H9 (cell line): ENCODE data around the gene SMIM12. TPM values are rescaled to one million over a fixed set of nuclear protein-coding genes. Genes with fewer than 3 reads are reported as not detected.

Source experiments
- DNase-seq: peaks from one replicate; pipeline ENCODE4 v3.0.0-alpha.2; 2017
- H2AFZ ChIP-seq: one replicate; pipeline ENCODE4 v1.6.1; 2013; ENCODE audit warnings: mild to moderate bottlenecking, low read length, control low read depth, moderate library complexity
- H2AK5ac ChIP-seq: 2 replicates; pipeline ENCODE4 v1.6.1; 2013; ENCODE audit warnings: low read length, control low read depth, mixed read lengths; ENCODE audit not compliant: insufficient read length
- H2BK120ac ChIP-seq: one replicate; pipeline ENCODE4 v1.6.1; 2013; ENCODE audit warnings: low read depth, mild to moderate bottlenecking, low read length, control low read depth, inconsistent platforms; ENCODE audit not compliant: poor library complexity, severe bottlenecking
- H2BK12ac ChIP-seq: 2 replicates; pipeline ENCODE4 v1.6.1; 2013; ENCODE audit warnings: low read length, control low read depth, mixed read lengths, low read depth; ENCODE audit not compliant: insufficient read length
- H2BK15ac ChIP-seq: 2 replicates; pipeline ENCODE4 v1.6.1; 2013; ENCODE audit warnings: low read depth, low read length, control low read depth
- H2BK20ac ChIP-seq: one replicate; pipeline ENCODE4 v1.6.1; 2013; ENCODE audit warnings: low read depth, mild to moderate bottlenecking, low read length, control low read depth, inconsistent platforms; ENCODE audit not compliant: poor library complexity, severe bottlenecking
- H2BK5ac ChIP-seq: 2 replicates; pipeline ENCODE4 v1.6.1; 2013; ENCODE audit warnings: low read length, control low read depth, mixed read lengths; ENCODE audit not compliant: insufficient read length
- H3K14ac ChIP-seq: 2 replicates; pipeline ENCODE4 v1.6.1; 2013; ENCODE audit warnings: low read length, control low read depth; ENCODE audit not compliant: insufficient read depth
- H3K18ac ChIP-seq: 2 replicates; pipeline ENCODE4 v1.6.1; 2013; ENCODE audit warnings: low read depth, mild to moderate bottlenecking, mixed read lengths, low read length, control low read depth; ENCODE audit not compliant: insufficient read length
- H3K23ac ChIP-seq: 2 replicates; pipeline ENCODE4 v1.6.1; 2013; ENCODE audit warnings: low read length, control low read depth, mixed read lengths, low read depth; ENCODE audit not compliant: insufficient read length
- H3K23me2 ChIP-seq: 2 replicates; pipeline ENCODE4 v1.6.1; 2013; ENCODE audit warnings: low read depth, mild to moderate bottlenecking, mixed read lengths, low read length, control low read depth; ENCODE audit not compliant: insufficient read length, poor library complexity, severe bottlenecking
- H3K27ac ChIP-seq: 2 replicates; pipeline ENCODE4 v1.5.1; 2013; ENCODE audit warnings: low read length, control low read depth, mixed read lengths, low read depth; ENCODE audit not compliant: insufficient read length
- H3K27me3 ChIP-seq: 2 replicates; pipeline ENCODE4 v1.6.1; 2013; ENCODE audit warnings: low read length, control low read depth, inconsistent platforms; ENCODE audit not compliant: insufficient read depth
- H3K4ac ChIP-seq: 2 replicates; pipeline ENCODE4 v1.6.1; 2013; ENCODE audit warnings: low read depth, mild to moderate bottlenecking, control low read depth, inconsistent platforms, low read length, moderate library complexity
- H3K4me1 ChIP-seq: 2 replicates; pipeline ENCODE4 v1.6.1; 2013; ENCODE audit warnings: low read length, control low read depth, inconsistent platforms; ENCODE audit not compliant: insufficient read depth
- H3K4me2 ChIP-seq: 2 replicates; pipeline ENCODE4 v1.6.1; 2013; ENCODE audit warnings: low read length, control low read depth, mixed read lengths; ENCODE audit not compliant: insufficient read length, insufficient read depth
- H3K56ac ChIP-seq: 2 replicates; pipeline ENCODE4 v1.6.1; 2013; ENCODE audit warnings: low read depth, mild to moderate bottlenecking, mixed read lengths, low read length, control low read depth; ENCODE audit not compliant: insufficient read length
- H3K79me1 ChIP-seq: 2 replicates; pipeline ENCODE4 v1.6.1; 2013; ENCODE audit warnings: low read depth, mild to moderate bottlenecking, moderate library complexity, low read length, control low read depth, inconsistent platforms; ENCODE audit not compliant: insufficient read depth, poor library complexity, severe bottlenecking
- H3K79me2 ChIP-seq: 2 replicates; pipeline ENCODE4 v1.6.1; 2013; ENCODE audit warnings: low read length, control low read depth, inconsistent platforms; ENCODE audit not compliant: insufficient read depth
- H3K9ac ChIP-seq: 2 replicates; pipeline ENCODE4 v1.6.1; 2013; ENCODE audit warnings: low read length, control low read depth, mixed read lengths; ENCODE audit not compliant: insufficient read length; ENCODE audit errors: extremely low read depth
- H3K9me3 ChIP-seq: one replicate; pipeline ENCODE4 v1.6.1; 2013; ENCODE audit warnings: low read depth, low read length, inconsistent platforms; ENCODE audit not compliant: control insufficient read depth
- H3T11ph ChIP-seq: one replicate; pipeline ENCODE4 v1.6.1; 2013; ENCODE audit warnings: mild to moderate bottlenecking, low read length, control low read depth, inconsistent platforms
- H4K20me1 ChIP-seq: one replicate; pipeline ENCODE4 v1.6.1; 2013; ENCODE audit not compliant: control insufficient read depth, insufficient read length, insufficient read depth
- H4K5ac ChIP-seq: 2 replicates; pipeline ENCODE4 v1.6.1; 2013; ENCODE audit warnings: low read depth, mild to moderate bottlenecking, mixed read lengths, low read length, control low read depth; ENCODE audit not compliant: insufficient read length
- H4K8ac ChIP-seq: replicated peaks from 2 replicates; pipeline ENCODE4 v1.6.1; 2013; ENCODE audit warnings: low read length, control low read depth, mixed read lengths, low read depth; ENCODE audit not compliant: insufficient read length
- H4K91ac ChIP-seq: 2 replicates; pipeline ENCODE4 v1.6.1; 2013; ENCODE audit warnings: low read depth, mild to moderate bottlenecking, moderate library complexity, mixed read lengths, low read length, control low read depth; ENCODE audit not compliant: insufficient read length
- H3K27ac Mint-ChIP-seq, 3 experiments: 2 replicates in 2 of 3; 3 replicates in 1 of 3; pipeline ENCODE4 v1.8.0; 2020 to 2021; ENCODE audit warnings: mixed read lengths in 3 of 3, mild to moderate bottlenecking in 1 of 3, moderate library complexity in 1 of 3
- H3K27me3 Mint-ChIP-seq: 2 replicates; pipeline ENCODE4 v1.8.0; 2021; ENCODE audit warnings: low read depth, mild to moderate bottlenecking, moderate library complexity, mixed read lengths
- H3K36me3 Mint-ChIP-seq, 3 experiments: 2 replicates in 2 of 3; 3 replicates in 1 of 3; pipeline ENCODE4 v1.8.0; 2020 to 2021; ENCODE audit warnings: low read depth in 3 of 3, mixed read lengths in 3 of 3; ENCODE audit not compliant: insufficient read depth in 1 of 3
- H3K4me1 Mint-ChIP-seq, 2 experiments: 2 replicates each; pipeline ENCODE4 v1.8.0; 2020; ENCODE audit warnings: mixed read lengths in 2 of 2
- H3K4me3 Mint-ChIP-seq, 2 experiments: 2 replicates in 1 of 2; 3 replicates in 1 of 2; pipeline ENCODE4 v1.8.0; 2020 to 2021; ENCODE audit warnings: mild to moderate bottlenecking in 2 of 2, mixed read lengths in 2 of 2, moderate library complexity in 1 of 2
- H3K9me3 Mint-ChIP-seq, 2 experiments: 2 replicates in 1 of 2; 3 replicates in 1 of 2; pipeline ENCODE4 v1.8.0; 2020; ENCODE audit warnings: mild to moderate bottlenecking in 2 of 2, mixed read lengths in 2 of 2, moderate library complexity in 1 of 2
- total RNA-seq: library from RNA; stranded (reverse); gene quantifications from 2 replicates; pipeline ENCODE4 v1.2.1, GENCODE V29; 2021
- TF ChIP-seq, protein P1 (sequence below): fragments of 200-600 bp; sonication (generic); conservative IDR thresholded peaks from 3 replicates; pipeline ENCODE4 v1.8.0; 2021; ENCODE audit warnings: antibody characterized with exemption, mild to moderate bottlenecking

Gene SMIM12
- total RNA-seq, 1 experiment from 2014 or later, result 40.9 TPM

GRCh38 chr1:34863501-34863900 is 4.0 kb upstream of the SMIM12 start:
- no peaks in the 10 kb centered on the region for H3K9me3 ChIP-seq
- no peaks in the 10 kb centered on the region; a peak in 2 of 5 replicates for H3K9me3 Mint-ChIP-seq
- no peak overlapping the region for H3K56ac ChIP-seq
- H3K36me3 Mint-ChIP-seq, result peaks cover 0 to 2% (median 0%) of the 10 kb centered on the region in 3 experiments; a peak in 2 of 7 replicates
- H3K4ac ChIP-seq, result no peak overlapping the region
- no peak overlapping the region for H4K5ac ChIP-seq
- no peaks in the 10 kb centered on the region for H3K27me3 ChIP-seq
- no peak overlapping the region for H2BK15ac ChIP-seq
- no peak overlapping the region for H3K27ac ChIP-seq
- peaks cover 5% of the 10 kb centered on the region for H3K23me2 ChIP-seq
- H3K14ac ChIP-seq, result no peak overlapping the region
- H3K4me1 Mint-ChIP-seq, result peaks cover 5 to 16% of the 10 kb centered on the region in 2 experiments
- no peak overlapping the region for H3K23ac ChIP-seq
- H4K20me1 ChIP-seq, result no peaks in the 10 kb centered on the region
- no peak overlapping the region for H2AFZ ChIP-seq
- H2BK12ac ChIP-seq, result no peak overlapping the region
- H2BK120ac ChIP-seq, result no peak overlapping the region
- H4K91ac ChIP-seq, result no peak overlapping the region
- no peak overlapping the region for H2BK5ac ChIP-seq
- peaks cover 3% of the 10 kb centered on the region; the same call in 1 of the 2 replicates for H3K4me1 ChIP-seq
- H4K8ac ChIP-seq, result no peak overlapping the region
- no peak overlapping the region for H2BK20ac ChIP-seq
- H3K79me2 ChIP-seq, result peaks cover 8% of the 10 kb centered on the region; the same call in 1 of the 2 replicates
- H3K27me3 Mint-ChIP-seq, result peaks cover 60% of the 10 kb centered on the region
- H3K27ac Mint-ChIP-seq, result no peak overlapping the region
- H3K4me3 Mint-ChIP-seq, result no peak overlapping the region; a peak in 1 of 5 replicates
- H3K18ac ChIP-seq, result no peak overlapping the region
- no peak overlapping the region for H3K9ac ChIP-seq
- no peak overlapping the region for H3T11ph ChIP-seq
- H2AK5ac ChIP-seq, result no peak overlapping the region
- no peak overlapping the region for H3K4me2 ChIP-seq
- TF ChIP-seq, protein P1, sequence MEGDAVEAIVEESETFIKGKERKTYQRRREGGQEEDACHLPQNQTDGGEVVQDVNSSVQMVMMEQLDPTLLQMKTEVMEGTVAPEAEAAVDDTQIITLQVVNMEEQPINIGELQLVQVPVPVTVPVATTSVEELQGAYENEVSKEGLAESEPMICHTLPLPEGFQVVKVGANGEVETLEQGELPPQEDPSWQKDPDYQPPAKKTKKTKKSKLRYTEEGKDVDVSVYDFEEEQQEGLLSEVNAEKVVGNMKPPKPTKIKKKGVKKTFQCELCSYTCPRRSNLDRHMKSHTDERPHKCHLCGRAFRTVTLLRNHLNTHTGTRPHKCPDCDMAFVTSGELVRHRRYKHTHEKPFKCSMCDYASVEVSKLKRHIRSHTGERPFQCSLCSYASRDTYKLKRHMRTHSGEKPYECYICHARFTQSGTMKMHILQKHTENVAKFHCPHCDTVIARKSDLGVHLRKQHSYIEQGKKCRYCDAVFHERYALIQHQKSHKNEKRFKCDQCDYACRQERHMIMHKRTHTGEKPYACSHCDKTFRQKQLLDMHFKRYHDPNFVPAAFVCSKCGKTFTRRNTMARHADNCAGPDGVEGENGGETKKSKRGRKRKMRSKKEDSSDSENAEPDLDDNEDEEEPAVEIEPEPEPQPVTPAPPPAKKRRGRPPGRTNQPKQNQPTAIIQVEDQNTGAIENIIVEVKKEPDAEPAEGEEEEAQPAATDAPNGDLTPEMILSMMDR, result no peak
- peaks cover 4% of the 10 kb centered on the region for H3K79me1 ChIP-seq
- no peak for DNase-seq
